Fibroblast of villous mesenchyme (primary cell): ENCODE measurements around the gene FBXO47. TPM values are rescaled to one million over a fixed set of nuclear protein-coding genes. Genes with fewer than 3 reads are reported as not detected.
"Not testable (repeated sequence)": the region's sequence is repeated elsewhere in the genome, so short reads cannot be mapped to it uniquely, and the experiment has no call there.

ENCODE experiments used
- DNase-seq: peaks from one replicate; pipeline ENCODE4 v3.0.0-alpha.2; 2010; ENCODE audit warnings: low read depth
- H3K4me3 ChIP-seq: 2 replicates; pipeline ENCODE4 v1.5.1; 2011; ENCODE audit warnings: low read depth, mild to moderate bottlenecking, low read length
- CTCF ChIP-seq: IDR thresholded peaks from 2 replicates; pipeline ENCODE4 v1.5.1; 2012; ENCODE audit warnings: low read depth, mild to moderate bottlenecking, low read length; ENCODE audit not compliant: insufficient read depth
- total RNA-seq: library from RNA; depleted of rRNA; stranded (reverse); fragments of >200 nt; gene quantifications from 2 replicates; pipeline ENCODE4 v1.2.3, GENCODE V29; 2012

Gene FBXO47
- total RNA-seq, 1 donor = not detected

- no peak for TF ChIP-seq CTCF
- no peak for DNase-seq
- no peak overlapping the region for H3K4me3 ChIP-seq
These were observed 51.6 kb downstream of the FBXO47 start for GRCh38 chr17:38915639-38915995.

DNA sequence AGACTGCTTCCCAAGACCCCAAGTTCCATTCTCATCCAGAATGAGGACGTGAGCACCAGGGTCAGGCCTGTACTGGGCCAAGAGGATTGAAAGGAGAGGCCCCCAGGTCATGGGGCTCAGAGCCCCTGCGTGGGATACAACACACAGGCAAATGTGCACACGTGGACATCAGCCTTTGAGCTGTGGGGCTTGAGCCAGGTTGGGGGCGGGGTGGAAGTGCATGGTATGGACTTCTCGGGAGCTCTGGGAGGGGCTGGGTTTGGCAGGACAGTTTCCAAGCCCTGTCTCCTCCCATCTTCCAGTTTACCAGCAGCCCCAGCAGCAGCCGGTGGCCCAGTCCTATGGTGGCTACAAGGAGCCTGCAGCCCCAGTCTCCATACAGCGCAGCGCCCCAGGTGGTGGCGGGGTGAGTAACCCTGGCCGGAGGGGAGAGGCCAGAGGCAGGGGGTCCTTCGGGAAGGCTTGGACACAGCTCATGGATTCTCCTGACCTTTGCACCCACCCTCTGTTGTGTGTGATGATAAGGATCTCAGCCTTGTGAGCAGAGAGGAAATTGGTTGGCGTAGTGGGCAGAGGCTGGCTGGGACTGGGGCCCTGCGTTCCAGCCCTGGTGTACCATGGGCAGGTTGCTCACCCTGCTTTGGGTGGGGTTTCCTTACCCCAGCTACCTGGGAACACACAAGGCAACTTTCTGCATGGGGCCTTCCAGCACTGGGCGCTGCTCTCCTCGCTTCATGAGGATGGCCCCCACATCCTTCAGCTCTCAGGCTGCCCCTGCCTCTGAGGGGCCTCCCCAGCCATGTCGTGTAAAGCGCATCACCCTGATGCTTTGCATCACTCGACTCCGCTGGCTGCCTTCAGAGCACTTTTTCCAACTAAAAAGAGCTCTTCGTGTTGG is 52.2 kb downstream of the FBXO47 start:
- TF ChIP-seq CTCF = no peak
- H3K4me3 ChIP-seq = no peak overlapping the region
- no peak for DNase-seq

DNA sequence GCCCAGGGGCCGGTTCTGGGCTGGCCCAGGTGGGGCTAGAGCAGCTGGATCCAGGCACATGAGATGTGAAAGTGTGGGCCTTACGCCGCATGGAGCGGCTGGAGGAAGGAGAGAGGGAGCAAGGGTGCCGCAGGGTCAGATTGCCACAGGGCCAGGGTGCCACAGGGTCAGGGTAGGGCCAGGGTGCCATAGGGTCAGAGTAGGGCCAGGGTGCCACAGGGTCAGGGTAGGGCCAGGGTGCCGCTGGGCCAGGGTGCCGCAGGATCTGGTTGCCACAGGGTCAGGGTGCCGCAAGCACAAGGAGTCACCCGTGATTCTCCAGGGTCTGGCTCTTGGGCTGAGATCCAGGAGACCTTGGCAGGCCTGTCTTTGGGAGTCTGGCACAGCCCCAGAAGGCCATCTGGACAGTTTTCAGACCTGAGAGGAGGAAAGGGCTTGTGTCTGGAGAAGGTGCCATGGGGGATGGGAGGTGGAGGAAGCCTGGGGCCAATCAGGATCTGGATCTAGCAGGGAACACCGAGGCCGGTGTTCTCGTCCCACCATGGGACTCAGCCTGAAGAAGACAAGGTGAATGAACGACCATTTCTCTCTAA is 54.9 kb downstream of the FBXO47 start:
- no peak overlapping the region for H3K4me3 ChIP-seq
- DNase-seq = peak; percentile 94
- TF ChIP-seq CTCF = no peak

GRCh38 chr17:38911731-38912081 is 55.5 kb downstream of the FBXO47 start:
- H3K4me3 ChIP-seq, DNase-seq: not testable (repeated sequence)

GRCh38 chr17:38911081-38911730 is 56.0 kb downstream of the FBXO47 start:
- no peak for DNase-seq
- H3K4me3 ChIP-seq = no peak overlapping the region
- no peak for TF ChIP-seq CTCF

GRCh38 chr17:38910325-38910724 is 56.9 kb downstream of the FBXO47 start:
- TF ChIP-seq CTCF = no peak
- H3K4me3 ChIP-seq = no peak overlapping the region
- no peak for DNase-seq

- DNase-seq = no peak
- TF ChIP-seq CTCF = no peak
These were observed 58.5 kb downstream of the FBXO47 start for GRCh38 chr17:38908676-38909181.

More at GRCh38 chr17:38908676-38909181, 58.5 kb downstream of the FBXO47 start:
- H3K4me3 ChIP-seq = no peak overlapping the region
